D721Med (cell line): ENCODE results near the gene HMCN1.

Experiments
- DNase-seq: peaks from one replicate; pipeline ENCODE4 v3.0.0; 2011; ENCODE audit warnings: low spot score; ENCODE audit not compliant: insufficient read length
- FAIRE-seq: peaks from 2 replicates; lab custom pipeline; 2011; peaks lifted over from hg19 to GRCh38; lab: Jason Lieb, UNC
- TF ChIP-seq, protein P1 (sequence below): IDR thresholded peaks from 2 replicates; pipeline ENCODE4 v1.5.1; 2012; ENCODE audit warnings: mild to moderate bottlenecking, control low read depth; ENCODE audit not compliant: insufficient read depth; ENCODE audit errors: missing control alignments

Gene HMCN1

DNA sequence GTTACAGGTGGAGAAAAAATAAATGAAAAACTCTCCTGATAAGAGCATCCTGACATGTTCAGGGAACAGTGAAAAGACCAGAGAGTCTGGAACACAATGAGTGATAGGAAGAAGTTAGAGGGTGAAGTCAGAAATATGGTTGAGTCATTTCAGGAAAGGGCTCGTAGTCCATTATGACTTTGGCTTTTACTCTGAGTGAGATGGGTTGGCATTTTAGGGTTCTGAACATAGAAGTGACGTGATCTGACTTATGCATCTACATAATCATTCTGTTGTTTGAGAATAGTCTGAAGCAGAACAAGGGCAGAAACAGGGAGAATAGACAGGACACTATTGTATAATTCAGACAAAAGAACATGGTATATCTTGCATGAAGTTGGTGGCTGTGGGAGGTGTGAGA lies 5.8 kb downstream of the HMCN1 start:
- TF ChIP-seq, protein P1, sequence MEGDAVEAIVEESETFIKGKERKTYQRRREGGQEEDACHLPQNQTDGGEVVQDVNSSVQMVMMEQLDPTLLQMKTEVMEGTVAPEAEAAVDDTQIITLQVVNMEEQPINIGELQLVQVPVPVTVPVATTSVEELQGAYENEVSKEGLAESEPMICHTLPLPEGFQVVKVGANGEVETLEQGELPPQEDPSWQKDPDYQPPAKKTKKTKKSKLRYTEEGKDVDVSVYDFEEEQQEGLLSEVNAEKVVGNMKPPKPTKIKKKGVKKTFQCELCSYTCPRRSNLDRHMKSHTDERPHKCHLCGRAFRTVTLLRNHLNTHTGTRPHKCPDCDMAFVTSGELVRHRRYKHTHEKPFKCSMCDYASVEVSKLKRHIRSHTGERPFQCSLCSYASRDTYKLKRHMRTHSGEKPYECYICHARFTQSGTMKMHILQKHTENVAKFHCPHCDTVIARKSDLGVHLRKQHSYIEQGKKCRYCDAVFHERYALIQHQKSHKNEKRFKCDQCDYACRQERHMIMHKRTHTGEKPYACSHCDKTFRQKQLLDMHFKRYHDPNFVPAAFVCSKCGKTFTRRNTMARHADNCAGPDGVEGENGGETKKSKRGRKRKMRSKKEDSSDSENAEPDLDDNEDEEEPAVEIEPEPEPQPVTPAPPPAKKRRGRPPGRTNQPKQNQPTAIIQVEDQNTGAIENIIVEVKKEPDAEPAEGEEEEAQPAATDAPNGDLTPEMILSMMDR, result no peak
- FAIRE-seq, result peak; percentile 67
- DNase-seq, result no peak

DNA sequence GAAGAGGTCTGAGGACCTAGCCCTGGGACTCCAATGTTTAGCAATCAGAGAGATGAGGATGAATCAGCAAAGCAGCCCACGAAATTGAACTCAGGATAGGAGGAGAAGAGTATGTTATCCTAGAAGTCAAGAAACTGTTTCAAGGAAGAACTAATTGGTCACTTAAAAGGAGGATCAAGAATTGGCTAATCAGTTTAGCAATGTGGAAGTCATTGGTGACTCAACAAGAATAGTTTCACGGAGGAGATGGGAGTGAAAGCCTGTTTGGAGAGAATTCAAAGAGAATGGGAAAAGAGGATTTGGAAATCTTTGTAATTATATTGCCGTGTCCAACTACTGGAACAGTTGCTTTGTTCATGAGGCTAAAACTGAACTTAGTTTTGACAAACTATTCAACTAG lies 7.4 kb downstream of the HMCN1 start:
- TF ChIP-seq, protein P1, result no peak
- no peak for DNase-seq
- no peak for FAIRE-seq

DNA sequence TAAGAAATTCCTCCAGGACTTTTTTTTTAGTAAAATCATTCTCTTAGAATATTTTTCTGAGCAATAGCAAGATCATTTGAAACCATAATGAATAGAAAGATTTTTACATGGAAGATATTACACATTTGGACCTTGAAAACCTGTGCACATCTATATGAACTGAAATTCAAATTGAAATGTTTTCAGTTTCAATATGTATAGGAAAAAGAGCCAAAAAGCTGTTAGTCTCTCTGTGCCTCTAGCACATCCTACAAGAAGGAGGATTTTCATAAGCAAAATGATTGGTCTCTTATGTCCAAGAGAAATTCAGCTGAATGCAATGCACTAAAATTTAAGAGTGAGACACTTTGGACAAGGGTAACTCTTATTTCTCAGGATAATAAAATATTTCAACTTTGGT lies 8.2 kb downstream of the HMCN1 start:
- DNase-seq, result no peak
- TF ChIP-seq, protein P1, result no peak
- FAIRE-seq, result no peak

DNA sequence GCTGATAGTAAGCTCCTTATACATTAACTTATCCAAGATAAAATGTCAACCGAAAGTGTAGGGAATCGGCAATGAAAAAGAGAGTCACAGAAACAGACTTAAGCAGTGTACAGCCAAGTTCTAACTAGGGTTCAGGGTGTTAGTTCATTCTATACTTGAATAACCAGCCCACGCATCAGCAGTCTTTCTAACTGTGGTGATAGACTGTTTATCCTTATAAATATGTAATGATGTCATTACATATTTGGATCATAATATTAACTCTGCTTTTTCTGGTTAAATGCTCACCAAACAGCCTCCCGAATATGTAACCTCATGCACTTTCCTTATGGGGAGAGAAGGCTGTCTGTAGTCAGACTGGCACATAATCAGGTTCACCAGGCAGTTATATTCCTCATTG lies 11.0 kb downstream of the HMCN1 start:
- DNase-seq (no peak), FAIRE-seq (no peak)
- TF ChIP-seq, protein P1, result no peak

DNA sequence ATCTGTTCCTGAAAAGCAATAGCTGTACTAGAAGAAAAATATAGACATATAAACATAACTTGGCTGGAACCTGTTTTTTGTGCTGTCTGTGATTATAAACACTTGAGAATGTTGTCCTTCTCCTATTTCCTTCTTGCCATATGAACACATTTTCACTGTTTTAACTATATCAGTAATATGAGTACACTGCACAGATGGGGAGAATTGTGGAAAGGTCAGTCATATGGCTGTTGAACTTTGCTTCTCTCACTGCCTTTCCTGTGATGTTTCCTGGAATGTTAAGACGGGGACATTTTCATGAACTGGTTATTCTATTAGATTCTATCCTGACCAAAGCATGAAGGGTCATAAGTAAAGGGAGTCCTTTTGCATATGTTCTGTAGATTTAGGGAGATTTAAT lies 24.9 kb downstream of the HMCN1 start:
- no peak for FAIRE-seq
- TF ChIP-seq, protein P1, result no peak

DNA sequence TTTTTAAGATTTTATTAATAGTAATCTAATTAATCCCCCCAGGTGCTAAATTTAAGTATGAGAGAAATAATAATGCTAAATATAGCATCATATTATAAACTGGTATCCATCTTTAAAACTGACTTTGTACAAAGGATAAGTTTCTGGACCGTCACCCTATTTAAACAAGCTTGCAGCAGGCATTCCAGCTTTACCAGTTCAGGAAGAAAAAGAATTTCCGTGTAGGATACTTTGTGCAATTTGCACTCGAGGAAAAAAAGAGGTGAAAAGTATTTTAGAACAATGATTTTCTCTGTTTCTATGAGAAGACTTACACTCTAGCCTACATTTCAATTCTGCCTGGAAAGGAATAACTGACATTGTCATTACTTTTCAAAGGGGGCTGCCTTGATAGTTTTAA lies 27.6 kb downstream of the HMCN1 start:
- no peak for DNase-seq
- FAIRE-seq, result no peak
- TF ChIP-seq, protein P1, result no peak

More for the DNA sequence above, 24.9 kb downstream of the HMCN1 start:
- DNase-seq, result no peak

DNA sequence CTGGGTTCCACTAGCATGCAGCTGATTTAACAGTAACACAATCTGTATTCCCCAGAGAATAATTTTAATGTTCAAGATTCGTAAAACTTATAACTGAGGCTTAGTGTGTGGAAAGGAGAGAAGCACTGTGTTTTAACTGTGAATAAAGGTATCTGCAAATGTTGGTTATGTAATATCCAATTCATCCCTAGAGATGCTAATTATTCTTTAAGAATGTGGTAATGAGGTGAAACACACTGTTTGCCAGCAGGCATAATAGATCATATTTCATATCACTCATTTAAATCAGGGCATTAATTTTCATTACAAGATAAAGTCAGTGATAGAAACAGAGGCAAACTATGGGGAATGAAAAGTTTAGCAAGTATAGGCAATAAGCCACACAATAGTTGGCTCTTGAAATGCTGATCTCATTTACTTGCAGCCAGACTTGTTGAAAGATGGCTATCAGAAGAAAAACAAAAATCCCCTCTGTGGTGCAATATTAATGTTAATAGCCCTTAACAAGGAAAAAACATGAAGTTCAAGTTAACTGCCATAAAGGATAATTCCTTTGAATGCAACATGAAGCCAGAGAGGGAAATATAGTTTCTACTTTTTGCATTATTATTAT lies 33.4 kb downstream of the HMCN1 start:
- FAIRE-seq (peak; percentile 70), DNase-seq (no peak)
- TF ChIP-seq, protein P1, result no peak
